Nucleus accumbens (tissue), 56 donors: ENCODE data around the gene CCDC159.
"Not testable (repeated sequence)": the region's sequence is repeated elsewhere in the genome, so short reads cannot be mapped to it uniquely, and the experiment has no call there.

ENCODE experiments used
- DNase-seq, 56 donors: peaks; one replicate each; lab custom pipeline; 2025; lab: John Stamatoyannopoulos, UW

The CCDC159 gene

DNA sequence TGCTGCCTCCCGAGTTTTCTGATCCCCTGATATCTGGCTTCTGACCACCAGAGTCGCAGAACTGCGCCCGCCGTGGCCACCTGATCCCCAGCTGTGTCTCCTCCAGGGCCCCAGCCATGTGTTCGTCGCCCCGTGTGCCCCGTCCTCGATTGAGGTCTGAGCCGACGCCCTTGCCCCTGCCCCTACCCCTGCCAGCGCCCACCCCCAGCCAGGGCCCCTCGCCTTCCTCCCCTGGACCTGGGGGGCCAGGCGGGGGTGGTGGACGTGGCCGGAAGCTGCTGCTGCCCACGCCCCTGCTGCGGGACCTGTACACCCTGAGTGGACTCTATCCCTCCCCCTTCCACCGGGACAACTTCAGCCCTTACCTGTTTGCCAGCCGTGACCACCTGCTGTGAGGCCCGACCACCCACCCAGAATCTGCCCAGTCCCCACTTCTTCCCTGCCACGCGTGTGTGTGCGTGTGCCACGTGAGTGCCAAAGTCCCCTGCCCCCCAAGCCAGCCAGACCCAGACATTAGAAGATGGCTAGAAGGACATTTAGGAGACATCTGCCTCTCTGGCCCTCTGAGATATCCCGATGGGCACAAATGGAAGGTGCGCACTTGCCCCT is 18.1 kb downstream of the CCDC159 start:
- no peak for DNase-seq

DNA sequence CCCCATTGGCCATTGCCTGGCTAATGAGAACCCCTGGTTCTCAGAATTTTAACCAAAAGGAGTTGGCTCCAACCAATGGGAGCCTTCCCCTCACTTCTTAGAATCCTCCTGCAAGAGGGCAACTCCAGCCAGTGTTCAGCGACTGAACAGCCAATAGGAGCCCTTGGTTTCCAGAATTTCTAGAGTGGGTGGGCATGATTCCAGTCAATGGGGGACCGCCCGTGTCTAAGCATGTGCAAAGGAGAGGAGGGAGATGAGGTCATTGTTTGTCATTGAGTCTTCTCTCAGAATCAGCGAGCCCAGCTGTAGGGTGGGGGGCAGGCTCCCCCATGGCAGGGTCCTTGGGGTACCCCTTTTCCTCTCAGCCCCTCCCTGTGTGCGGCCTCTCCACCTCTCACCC is 18.6 kb downstream of the CCDC159 start:
- DNase-seq: peak in 18 of 56 donors; percentile 3 to 57 (median 20)

GRCh38 chr19:11365557-11366117 is 19.3 kb downstream of the CCDC159 start:
- DNase-seq: no peak

DNA sequence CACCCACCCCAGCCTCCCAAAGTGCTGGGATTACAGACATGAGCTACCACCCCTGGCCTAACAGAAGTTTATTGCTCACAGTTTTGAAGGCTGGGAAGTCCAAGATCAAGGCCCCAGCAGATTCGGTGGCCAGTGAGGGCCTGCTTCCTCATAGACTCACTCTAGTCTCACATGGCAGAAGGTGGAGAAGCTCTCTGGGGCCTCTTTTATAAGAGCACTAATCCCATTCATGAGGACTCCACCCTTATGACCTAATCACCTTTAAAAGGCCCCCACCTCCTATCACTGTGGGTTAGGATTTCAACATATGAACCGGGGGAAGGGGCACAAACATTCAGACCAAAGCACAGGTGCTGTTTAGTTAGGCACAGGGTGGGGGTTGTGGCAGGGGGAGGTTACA is 21.2 kb downstream of the CCDC159 start:
- no peak for DNase-seq

- no peak for DNase-seq
Observed at GRCh38 chr19:11370744-11371143, 24.4 kb downstream of the CCDC159 start.

GRCh38 chr19:11373166-11373884 is 27.0 kb downstream of the CCDC159 start:
- DNase-seq: peak in 52 of 56 donors; percentile 12 to 94 (median 77)

DNA sequence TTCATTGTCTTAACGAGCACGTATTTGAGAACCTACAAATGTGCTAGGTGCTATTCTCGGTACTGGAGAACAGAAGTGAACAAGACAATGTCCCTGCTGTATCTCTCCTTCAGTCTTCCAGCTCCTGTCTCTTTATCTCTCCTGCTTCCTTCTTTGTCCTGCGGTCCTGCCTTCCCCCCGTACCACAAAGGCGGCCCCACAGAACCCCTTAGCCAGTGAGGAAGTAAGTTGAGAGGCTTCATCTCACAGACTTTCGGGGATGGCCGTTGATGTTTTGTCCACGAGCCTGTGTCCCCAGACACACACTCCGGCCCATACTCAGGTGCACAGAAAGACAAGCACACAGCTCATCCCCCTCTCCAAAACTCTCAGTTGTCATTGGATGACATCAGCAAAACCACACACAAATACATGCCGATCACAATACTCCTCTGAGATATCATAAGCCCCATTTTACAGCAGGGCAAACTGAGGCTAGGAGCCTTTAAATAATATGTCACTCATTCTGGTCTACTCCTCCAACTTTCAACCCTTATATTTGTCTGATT is 27.6 kb downstream of the CCDC159 start:
- DNase-seq: peak in 11 of 56 donors; percentile 22 to 60 (median 48)

DNA sequence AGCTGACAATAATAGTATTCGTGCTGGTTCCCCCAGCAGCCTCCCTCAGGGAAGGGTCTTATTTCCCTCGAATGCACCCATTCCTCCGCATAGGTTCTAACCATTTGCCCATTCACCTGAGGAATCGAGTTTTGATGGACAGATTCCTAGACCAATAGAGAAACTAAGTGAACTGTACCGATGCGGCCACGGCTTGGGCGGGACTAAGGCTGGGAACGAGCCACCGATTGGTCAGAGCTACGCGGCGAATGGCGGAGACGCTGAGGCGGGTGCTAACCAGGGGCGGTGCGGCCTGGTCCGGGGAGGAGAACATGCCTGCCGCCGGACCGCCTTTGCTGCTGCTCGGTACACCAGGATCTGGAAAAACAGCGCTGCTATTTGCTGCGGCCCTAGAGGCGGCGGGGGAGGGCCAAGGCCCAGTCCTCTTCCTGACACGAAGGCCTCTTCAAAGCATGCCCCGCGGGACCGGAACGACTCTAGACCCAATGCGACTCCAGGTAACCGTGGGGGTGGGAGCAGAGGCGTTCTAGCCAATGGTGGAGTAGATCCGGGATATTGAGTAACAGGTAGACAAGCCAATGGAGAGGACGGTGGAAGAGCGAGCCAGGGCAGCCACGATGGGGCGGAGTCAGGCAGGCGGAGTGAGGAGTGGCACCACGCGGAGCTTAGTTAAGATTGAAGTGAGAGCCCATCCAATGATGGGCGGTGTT is 28.3 kb downstream of the CCDC159 start, which contains the start of gene SWSAP1:
TSS of gene SWSAP1 (plus strand) at position 234 of the 710 bp plus-strand sequence. CDS start at position 249, 15 bp downstream.
- peak; percentile 89 to 100 (median 99) for DNase-seq

GRCh38 chr19:11375143-11375948 is 29.0 kb downstream of the CCDC159 start:
- DNase-seq: peak in 20 of 56 donors; percentile 18 to 51 (median 39)

DNA sequence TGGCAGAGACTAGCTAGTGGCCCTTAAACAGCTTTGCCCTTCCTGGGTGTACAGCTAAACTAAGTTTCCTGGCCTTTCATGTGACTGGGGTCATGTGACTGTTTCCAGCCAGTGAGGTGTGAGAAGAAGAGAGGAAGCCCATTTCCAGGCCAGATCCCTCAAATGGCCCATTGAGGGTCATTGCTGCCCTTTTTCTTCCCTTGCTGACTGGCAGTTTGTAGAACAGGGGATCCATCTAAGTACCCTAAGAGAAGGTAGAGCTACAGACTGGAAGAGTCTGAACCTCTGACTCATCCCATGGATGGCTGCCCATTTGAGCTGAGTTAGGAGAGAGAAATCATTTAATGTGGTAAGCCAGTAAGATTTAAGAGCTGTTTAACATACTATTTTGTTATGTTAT is 30.9 kb downstream of the CCDC159 start:
- peak in 16 of 56 donors; percentile 5 to 40 (median 11) for DNase-seq

GRCh38 chr19:11377756-11378155 is 31.4 kb downstream of the CCDC159 start:
- no peak for DNase-seq

DNA sequence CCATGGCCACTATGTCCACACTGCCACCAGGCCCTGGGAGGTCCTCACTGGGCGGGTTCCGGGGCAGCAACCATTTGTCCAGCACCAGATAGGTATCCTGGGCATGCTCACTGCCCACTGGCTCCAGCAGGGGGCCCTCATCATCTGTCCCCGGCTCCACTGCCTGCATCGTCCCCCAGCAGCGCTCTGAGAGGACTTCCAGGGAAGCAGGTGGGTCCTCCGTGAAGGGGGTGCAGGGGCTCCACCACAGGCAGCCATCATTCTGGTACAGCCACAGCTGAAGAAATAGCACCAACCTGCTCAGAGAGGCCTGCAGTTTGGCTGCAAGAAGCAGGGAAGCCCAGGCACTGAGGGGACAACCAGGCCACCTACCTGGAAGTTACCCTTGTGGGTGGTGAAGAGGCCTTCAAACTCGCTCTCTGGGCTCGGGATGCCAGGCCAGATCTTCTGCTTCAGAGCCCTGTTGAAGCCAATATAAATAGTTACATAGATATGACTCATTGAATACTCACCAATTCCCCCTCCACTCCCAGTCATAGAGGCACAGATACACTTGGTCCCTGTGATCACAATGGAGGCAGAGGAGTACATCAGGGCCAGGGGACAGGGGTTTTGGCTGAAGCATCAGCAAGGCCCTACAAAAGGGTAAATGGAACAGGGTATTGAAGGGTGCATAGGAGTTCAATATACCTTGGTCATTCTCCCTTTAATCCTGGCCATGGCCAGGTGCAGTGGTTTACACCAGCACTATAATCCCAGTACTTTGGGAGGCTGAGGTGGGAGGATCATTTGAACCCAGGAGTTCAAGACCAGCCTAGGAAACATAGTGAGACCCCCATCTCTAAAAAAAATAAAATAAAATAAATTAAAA is 32.2 kb downstream of the CCDC159 start:
- DNase-seq: peak in 25 of 56 donors; percentile 2 to 66 (median 17)

- DNase-seq: not testable (repeated sequence)
Observed at GRCh38 chr19:11379269-11379845, 33.0 kb downstream of the CCDC159 start.

DNA sequence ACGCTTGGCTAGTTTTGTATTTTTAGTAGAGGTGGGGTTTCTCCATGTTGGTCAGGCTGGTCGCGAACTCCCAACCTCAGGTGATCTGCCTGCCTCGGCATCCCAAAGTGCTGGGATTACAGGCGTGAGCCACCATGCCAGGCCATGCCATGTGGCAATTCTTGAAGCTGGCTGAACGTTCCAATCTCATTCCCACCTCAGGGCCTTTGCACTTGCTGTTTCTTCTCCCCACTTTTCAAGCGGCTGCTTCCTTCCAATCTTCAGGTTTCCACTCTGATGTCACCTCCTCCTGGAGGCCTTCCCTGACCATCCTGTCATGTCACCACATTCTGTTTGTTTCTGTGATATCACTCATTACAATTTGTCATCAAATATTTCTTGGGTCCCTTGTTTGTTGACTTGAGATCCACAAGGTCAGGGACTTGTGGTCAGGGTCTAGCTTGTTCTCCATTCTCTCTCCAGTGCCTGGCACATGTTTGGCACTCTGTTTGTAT is 33.6 kb downstream of the CCDC159 start:
- no peak for DNase-seq

- peak; percentile 43 to 97 (median 89) for DNase-seq
Observed at GRCh38 chr19:11380653-11381537, 34.6 kb downstream of the CCDC159 start.

- peak in 2 of 56 donors; percentile 8 to 32 for DNase-seq
Observed at GRCh38 chr19:11382898-11383705, 36.8 kb downstream of the CCDC159 start.
